ENCODE results near the gene NABP1. TPM values are rescaled to one million over a fixed set of nuclear protein-coding genes. Genes with fewer than 3 reads are reported as not detected.
A peak's percentile ranks its signal among the peaks of the same experiment; 100 is the strongest.

The NABP1 gene
- total RNA-seq, 1 experiment from 2014 or later = 3.2 TPM

DNA sequence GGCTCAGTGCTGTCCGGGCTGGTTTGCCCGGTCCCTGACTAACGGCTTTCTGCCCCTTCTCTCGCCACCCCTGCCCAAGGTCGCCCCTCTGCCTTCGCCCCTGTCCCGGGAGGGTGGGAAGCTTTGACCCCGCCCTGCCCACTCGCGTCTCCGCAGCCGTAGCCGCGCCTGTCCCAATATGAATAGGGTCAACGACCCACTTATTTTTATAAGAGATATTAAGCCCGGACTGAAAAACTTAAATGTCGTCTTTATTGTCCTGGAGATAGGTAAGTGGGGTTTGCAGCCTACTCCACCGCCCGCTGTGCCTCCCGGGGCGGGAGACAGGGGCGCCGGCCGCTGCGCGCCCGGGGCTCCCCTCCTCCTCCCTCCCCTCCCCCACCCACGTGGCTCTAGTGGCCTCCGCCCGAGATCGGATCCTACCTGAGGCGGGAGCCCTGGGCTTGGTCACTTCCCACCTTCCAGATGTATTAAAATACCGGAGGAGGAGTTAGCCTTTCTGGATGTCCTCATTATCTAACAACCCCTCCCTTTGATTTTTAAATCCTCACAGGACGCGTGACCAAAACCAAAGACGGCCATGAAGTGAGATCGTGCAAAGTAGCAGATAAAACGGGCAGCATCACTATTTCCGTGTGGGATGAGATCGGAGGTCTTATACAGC is 633 bp downstream of the NABP1 start:
- Histone ChIP-seq H3K27ac (ENCODE audit: insufficient read length, low read depth, low read length) (no peak overlapping the region), H2BK12ac (ENCODE audit: insufficient read length, low read depth, low read length) (no peak overlapping the region), H3K79me2 (ENCODE audit: insufficient read depth, low read length) (no peaks in the 10 kb centered on the region), H2BK120ac (ENCODE audit: low read depth, low read length, poor library complexity, severe bottlenecking) (no peak overlapping the region), H2BK20ac (ENCODE audit: low read depth, low read length, poor library complexity, severe bottlenecking) (no peak overlapping the region), H3K4me1 (ENCODE audit: insufficient read depth, low read length) (no peaks in the 10 kb centered on the region; the same call in 1 of the 2 replicates), H4K5ac (ENCODE audit: insufficient read length, low read depth, low read length) (no peak overlapping the region), H3K27me3 (ENCODE audit: insufficient read depth, low read length) (no peaks in the 10 kb centered on the region), H3K79me1 (ENCODE audit: insufficient read depth, low read depth, low read length, poor library complexity, severe bottlenecking) (no peaks in the 10 kb centered on the region), H2BK15ac (ENCODE audit: low read depth, low read length) (no peak overlapping the region), H3K14ac (ENCODE audit: insufficient read depth, low read length) (no peak overlapping the region), H3K4me2 (ENCODE audit: insufficient read depth, insufficient read length, low read length) (peak overlapping the region; percentile 85), H3K4ac (ENCODE audit: low read depth, low read length) (no peak overlapping the region), H3T11ph (ENCODE audit: low read length) (no peak overlapping the region), H4K91ac (ENCODE audit: insufficient read length, low read depth, low read length) (no peak overlapping the region), H3K18ac (ENCODE audit: insufficient read length, low read depth, low read length) (peak overlapping the region; percentile 60), H3K23ac (ENCODE audit: insufficient read length, low read depth, low read length) (no peak overlapping the region), H3K9me3 (ENCODE audit: control insufficient read depth, low read depth, low read length) (no peaks in the 10 kb centered on the region), H3K9ac (ENCODE audit: extremely low read depth, insufficient read length, low read length) (peak overlapping the region; percentile 25), H3K56ac (ENCODE audit: insufficient read length, low read depth, low read length) (no peak overlapping the region), H3K23me2 (ENCODE audit: insufficient read length, low read depth, low read length, poor library complexity, severe bottlenecking) (peaks cover 12% of the 10 kb centered on the region), H4K8ac (replicated peaks; ENCODE audit: insufficient read length, low read depth, low read length) (no peak overlapping the region), H4K20me1 (ENCODE audit: control insufficient read depth, insufficient read depth, insufficient read length) (no peaks in the 10 kb centered on the region), H2BK5ac (ENCODE audit: insufficient read length, low read length) (no peak overlapping the region), H2AK5ac (ENCODE audit: insufficient read length, low read length) (no peak overlapping the region), H2AFZ (ENCODE audit: low read length) (peak overlapping the region; percentile 94)
- peaks cover 9% of the 10 kb centered on the region for H3K27me3 Mint-ChIP-seq (ENCODE audit: low read depth)
- peak overlapping the region; percentile 88 to 89 for H3K4me3 Mint-ChIP-seq
- no peaks in the 10 kb centered on the region for H3K9me3 Mint-ChIP-seq
- TF ChIP-seq, protein P1, sequence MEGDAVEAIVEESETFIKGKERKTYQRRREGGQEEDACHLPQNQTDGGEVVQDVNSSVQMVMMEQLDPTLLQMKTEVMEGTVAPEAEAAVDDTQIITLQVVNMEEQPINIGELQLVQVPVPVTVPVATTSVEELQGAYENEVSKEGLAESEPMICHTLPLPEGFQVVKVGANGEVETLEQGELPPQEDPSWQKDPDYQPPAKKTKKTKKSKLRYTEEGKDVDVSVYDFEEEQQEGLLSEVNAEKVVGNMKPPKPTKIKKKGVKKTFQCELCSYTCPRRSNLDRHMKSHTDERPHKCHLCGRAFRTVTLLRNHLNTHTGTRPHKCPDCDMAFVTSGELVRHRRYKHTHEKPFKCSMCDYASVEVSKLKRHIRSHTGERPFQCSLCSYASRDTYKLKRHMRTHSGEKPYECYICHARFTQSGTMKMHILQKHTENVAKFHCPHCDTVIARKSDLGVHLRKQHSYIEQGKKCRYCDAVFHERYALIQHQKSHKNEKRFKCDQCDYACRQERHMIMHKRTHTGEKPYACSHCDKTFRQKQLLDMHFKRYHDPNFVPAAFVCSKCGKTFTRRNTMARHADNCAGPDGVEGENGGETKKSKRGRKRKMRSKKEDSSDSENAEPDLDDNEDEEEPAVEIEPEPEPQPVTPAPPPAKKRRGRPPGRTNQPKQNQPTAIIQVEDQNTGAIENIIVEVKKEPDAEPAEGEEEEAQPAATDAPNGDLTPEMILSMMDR (conservative IDR thresholded peaks at IDR 0.05) = no peak
- DNase-seq = peak; percentile 50
- H3K4me1 Mint-ChIP-seq = peaks cover 9 to 12% of the 10 kb centered on the region in 2 experiments; a peak in 3 of 4 replicates
- peak overlapping the region in 1 of 3 experiments; percentile 14; a peak in 1 of 7 replicates for H3K27ac Mint-ChIP-seq
- no CpG with 5 or more reads among the region's 40 CpGs for WGBS (ENCODE audit: extremely low coverage, insufficient read length, low lambda C conversion rate)
- H3K36me3 Mint-ChIP-seq (ENCODE audit: insufficient read depth in 1 of 3, low read depth in 3 of 3) = no peaks in the 10 kb centered on the region

Data from H9 (cell line).